ENCODE measurements around the gene KRT77. TPM values are rescaled to one million over a fixed set of nuclear protein-coding genes. Genes with fewer than 3 reads are reported as not detected.

The KRT77 gene
- total RNA-seq, 3 donors from 2014 or later: 0.48 TPM; not detected in 2

GRCh38 chr12:52724384-52724783 is 21.1 kb upstream of the KRT77 start:
- no peaks in the 10 kb centered on the region for H3K4me1 ChIP-seq
- H3K27ac ChIP-seq: no peak overlapping the region
- TF ChIP-seq POLR2AphosphoS5 (IDR thresholded peaks at IDR 0.05) (no peak), POLR2A (IDR thresholded peaks at IDR 0.05) (no peak), CTCF (IDR thresholded peaks at IDR 0.05) (no peak)
- H3K27me3 ChIP-seq: peaks cover 2 to 4% of the 10 kb centered on the region in 2 donors
- no peaks in the 10 kb centered on the region for H3K36me3 ChIP-seq
- intact Hi-C loops (cut with DNase I; ENCODE audit: low total_unique reads): no loop called here
- no peak overlapping the region for H3K4me3 ChIP-seq
- no peak for DNase-seq (ENCODE audit: low spot score in 2 of 2)
- H3K9me3 ChIP-seq: no peaks in the 10 kb centered on the region

- no peak for TF ChIP-seq POLR2A (IDR thresholded peaks at IDR 0.05)
- no peak for TF ChIP-seq CTCF (IDR thresholded peaks at IDR 0.05)
- Histone ChIP-seq H3K4me3 (no peak overlapping the region), H3K9me3 (no peaks in the 10 kb centered on the region), H3K36me3 (no peaks in the 10 kb centered on the region), H3K27ac (no peak overlapping the region), H3K27me3 (peaks cover 2 to 4% of the 10 kb centered on the region in 2 donors), H3K4me1 (no peaks in the 10 kb centered on the region)
- intact Hi-C loops (cut with DNase I; ENCODE audit: low total_unique reads): no loop called here
- DNase-seq (ENCODE audit: low spot score in 2 of 2): no peak
These were observed 19.4 kb upstream of the KRT77 start for GRCh38 chr12:52722680-52723079.

- Histone ChIP-seq H3K9me3 (no peaks in the 10 kb centered on the region), H3K36me3 (no peaks in the 10 kb centered on the region), H3K27ac (no peak overlapping the region), H3K4me3 (no peak overlapping the region), H3K27me3 (peaks cover 2% of the 10 kb centered on the region in 2 donors), H3K4me1 (no peaks in the 10 kb centered on the region)
- DNase-seq (ENCODE audit: low spot score in 2 of 2): no peak
- TF ChIP-seq POLR2A (IDR thresholded peaks at IDR 0.05): no peak
- TF ChIP-seq POLR2AphosphoS5 (IDR thresholded peaks at IDR 0.05): no peak
- TF ChIP-seq CTCF (IDR thresholded peaks at IDR 0.05): no peak
- intact Hi-C loops (cut with DNase I; ENCODE audit: low total_unique reads): no loop called here
These were observed 18.6 kb upstream of the KRT77 start for GRCh38 chr12:52721838-52722470.

GRCh38 chr12:52720365-52720886 is 17.1 kb upstream of the KRT77 start:
- no peaks in the 10 kb centered on the region for H3K4me1 ChIP-seq
- H3K27me3 ChIP-seq: peaks cover 2 to 10% of the 10 kb centered on the region in 2 donors
- no peak overlapping the region for H3K27ac ChIP-seq
- intact Hi-C loops (cut with DNase I; ENCODE audit: low total_unique reads): no loop called here
- H3K36me3 ChIP-seq: no peaks in the 10 kb centered on the region
- no peak overlapping the region for H3K4me3 ChIP-seq
- no peak for TF ChIP-seq POLR2AphosphoS5 (IDR thresholded peaks at IDR 0.05)
- no peak for TF ChIP-seq CTCF (IDR thresholded peaks at IDR 0.05)
- no peak for TF ChIP-seq POLR2A (IDR thresholded peaks at IDR 0.05)
- DNase-seq (ENCODE audit: low spot score in 2 of 2): no peak
- H3K9me3 ChIP-seq: no peaks in the 10 kb centered on the region

- TF ChIP-seq POLR2A (IDR thresholded peaks at IDR 0.05) (no peak), CTCF (IDR thresholded peaks at IDR 0.05) (no peak), POLR2AphosphoS5 (IDR thresholded peaks at IDR 0.05) (no peak)
- H3K4me3 ChIP-seq: no peak overlapping the region
- H3K27ac ChIP-seq: no peak overlapping the region
- intact Hi-C loops (cut with DNase I; ENCODE audit: low total_unique reads): no loop called here
- no peak for DNase-seq (ENCODE audit: low spot score in 2 of 2)
- H3K27me3 ChIP-seq: peaks cover 9 to 39% of the 10 kb centered on the region in 2 donors
- H3K36me3 ChIP-seq: no peaks in the 10 kb centered on the region
- H3K9me3 ChIP-seq: no peaks in the 10 kb centered on the region
- no peaks in the 10 kb centered on the region for H3K4me1 ChIP-seq
These were observed 12.7 kb upstream of the KRT77 start for GRCh38 chr12:52716061-52716460.

All from breast epithelium (tissue), 4 donors.